ENCODE measurements around the gene TRIM23.

TRIM23 gene

DNA sequence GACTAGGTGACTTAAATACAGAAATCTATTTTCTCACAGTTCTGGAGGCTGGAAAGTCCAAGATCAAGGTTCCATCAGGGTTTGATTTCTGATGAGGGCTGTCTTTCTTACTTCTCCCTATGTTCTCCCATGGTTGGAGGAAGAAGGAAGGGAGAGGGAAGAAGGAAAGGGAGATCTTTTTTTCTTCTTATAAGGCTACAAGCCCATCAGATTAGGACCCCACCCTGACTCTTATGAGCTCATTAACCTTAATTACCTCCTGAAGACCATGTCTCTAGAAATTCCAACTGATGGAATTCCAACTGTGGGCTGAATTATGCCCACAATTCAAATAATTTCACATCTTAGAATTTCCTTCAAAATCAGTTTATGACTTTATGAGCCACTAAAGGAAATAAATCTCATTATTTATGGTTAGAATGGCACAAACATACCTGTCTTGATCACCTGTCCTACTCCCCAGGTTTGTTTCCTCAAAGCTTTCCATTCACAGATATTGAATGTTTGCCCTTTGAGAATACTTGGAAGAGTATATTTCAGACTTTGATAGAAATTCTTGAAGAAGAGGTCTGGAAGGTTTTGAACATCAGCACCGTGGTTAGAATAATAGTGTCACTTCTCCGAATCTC is 53.4 kb downstream of the TRIM23 start:
- H3K79me2 ChIP-seq, result peaks cover 5% of the 10 kb centered on the region
- H3K36me3 ChIP-seq (ENCODE audit: control insufficient read depth, insufficient read depth, low read length), result no peaks in the 10 kb centered on the region
- H3K4me1 ChIP-seq, result no peaks in the 10 kb centered on the region
- no peaks in the 10 kb centered on the region for H3K9me3 ChIP-seq (ENCODE audit: control insufficient read depth, low read length)
- no peak overlapping the region for H2AFZ ChIP-seq
- no peak overlapping the region for H3K27ac ChIP-seq
- no peak overlapping the region for H3K9ac ChIP-seq
- H3K4me2 ChIP-seq (ENCODE audit: low read length), result no peak overlapping the region
- H3K27me3 ChIP-seq (ENCODE audit: control insufficient read depth, insufficient read depth, low read length), result no peaks in the 10 kb centered on the region
- H3K4me3 ChIP-seq (ENCODE audit: low read depth, low read length), result no peak overlapping the region
- no peak for TF ChIP-seq CTCF (IDR thresholded peaks at IDR 0.05)

DNA sequence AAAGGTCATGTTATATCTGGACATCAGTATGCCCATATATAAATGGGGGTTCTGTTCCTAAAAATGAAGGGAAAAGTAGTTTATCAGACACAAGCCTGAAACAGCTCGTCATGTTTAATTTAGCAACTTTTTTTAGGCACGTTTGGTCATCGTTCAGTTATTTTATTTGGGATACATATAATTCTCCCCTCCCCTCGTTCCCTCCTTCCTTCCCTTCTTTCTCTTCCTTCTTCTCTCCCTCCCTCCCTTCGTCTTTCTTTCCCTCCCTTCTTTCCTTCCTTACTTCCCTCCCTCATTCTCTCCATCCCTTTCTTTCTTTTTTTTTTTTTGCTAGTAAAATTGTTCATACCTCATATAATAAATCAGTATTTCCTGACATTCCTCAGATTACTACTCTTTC is 57.6 kb downstream of the TRIM23 start:
- no peak for TF ChIP-seq CTCF (IDR thresholded peaks at IDR 0.05)
- H3K36me3 ChIP-seq (ENCODE audit: control insufficient read depth, insufficient read depth, low read length), result no peaks in the 10 kb centered on the region

DNA sequence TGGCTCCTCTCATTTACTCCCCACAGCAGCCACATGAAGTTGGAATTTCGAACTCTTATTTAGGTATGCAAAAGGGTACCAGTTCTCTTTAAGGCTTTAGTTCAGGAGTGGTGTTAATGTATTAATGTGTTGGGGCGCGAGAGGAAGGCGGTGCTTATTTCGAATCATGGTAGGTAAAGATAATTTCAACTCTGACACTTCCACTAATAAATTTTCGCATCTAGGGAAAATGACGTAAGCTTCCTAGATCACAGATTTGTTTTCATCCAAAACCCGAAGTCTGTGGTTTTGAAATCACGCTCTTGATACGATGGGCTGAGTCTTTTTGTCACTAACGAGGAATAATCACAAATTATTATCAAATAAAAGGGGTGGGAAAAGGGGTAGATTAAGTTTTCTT is 60.4 kb downstream of the TRIM23 start:
- no peak overlapping the region for H3K9ac ChIP-seq
- peaks cover 7% of the 10 kb centered on the region for H3K79me2 ChIP-seq
- TF ChIP-seq CTCF (IDR thresholded peaks at IDR 0.05), result no peak
- no peaks in the 10 kb centered on the region for H3K27me3 ChIP-seq (ENCODE audit: control insufficient read depth, insufficient read depth, low read length)
- H3K4me2 ChIP-seq (ENCODE audit: low read length), result peak overlapping the region; percentile 100
- H3K36me3 ChIP-seq (ENCODE audit: control insufficient read depth, insufficient read depth, low read length), result no peaks in the 10 kb centered on the region
- H3K4me3 ChIP-seq (ENCODE audit: low read depth, low read length), result peak overlapping the region; percentile 93
- peak overlapping the region; percentile 88 for H2AFZ ChIP-seq
- no peaks in the 10 kb centered on the region for H3K9me3 ChIP-seq (ENCODE audit: control insufficient read depth, low read length)
- no peaks in the 10 kb centered on the region for H3K4me1 ChIP-seq
- H3K27ac ChIP-seq, result peak overlapping the region; percentile 88

More for the DNA sequence above, 57.6 kb downstream of the TRIM23 start:
- Histone ChIP-seq H3K27ac (no peak overlapping the region), H2AFZ (no peak overlapping the region), H3K4me2 (ENCODE audit: low read length) (no peak overlapping the region), H3K4me3 (ENCODE audit: low read depth, low read length) (no peak overlapping the region), H3K9me3 (ENCODE audit: control insufficient read depth, low read length) (no peaks in the 10 kb centered on the region), H3K79me2 (peaks cover 7% of the 10 kb centered on the region), H3K27me3 (ENCODE audit: control insufficient read depth, insufficient read depth, low read length) (no peaks in the 10 kb centered on the region), H3K4me1 (no peaks in the 10 kb centered on the region), H3K9ac (no peak overlapping the region)

DNA sequence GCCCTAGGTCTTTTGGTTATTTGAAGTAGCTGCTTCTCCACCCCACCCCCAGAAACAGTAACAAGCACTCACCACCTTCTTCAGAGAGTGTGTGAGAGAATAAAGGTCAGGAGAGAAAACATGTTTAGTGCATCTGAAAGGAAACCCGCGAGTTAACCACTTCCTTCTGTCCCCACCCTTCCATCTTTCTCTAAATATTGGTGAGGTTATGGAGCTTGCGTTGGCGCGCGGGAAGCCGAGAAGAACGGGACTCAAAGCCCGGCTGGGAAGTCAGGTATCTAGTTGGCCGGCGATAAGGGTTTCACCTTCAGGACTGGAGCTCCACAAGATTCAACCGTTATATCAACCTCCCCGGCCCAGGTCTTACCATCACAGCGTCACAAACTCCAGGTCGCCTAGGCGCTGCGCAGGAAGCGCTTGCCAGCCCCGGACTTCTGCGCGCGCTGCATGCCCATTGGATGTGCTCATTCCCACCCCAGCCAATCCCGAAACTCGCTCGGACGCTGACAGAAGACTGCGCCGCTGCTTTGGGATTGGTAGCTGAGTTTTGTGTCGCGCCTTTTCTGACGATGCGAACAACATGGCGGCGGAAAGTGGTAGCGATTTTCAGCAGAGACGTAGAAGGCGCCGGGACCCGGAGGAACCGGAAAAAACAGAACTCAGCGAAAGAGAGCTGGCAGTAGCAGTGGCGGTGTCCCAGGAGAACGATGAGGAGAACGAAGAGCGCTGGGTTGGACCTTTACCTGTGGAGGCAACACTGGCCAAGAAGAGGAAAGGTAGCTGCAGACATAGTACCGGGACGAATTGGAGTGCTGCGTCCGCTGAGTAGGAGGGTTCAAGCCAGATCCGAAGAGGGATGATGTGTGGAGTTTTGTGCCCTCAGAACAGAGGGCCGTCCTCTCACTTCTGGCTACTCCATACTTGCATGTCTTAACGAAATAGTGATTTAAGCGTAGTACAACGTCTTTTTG is 61.1 kb downstream of the TRIM23 start, which contains the start of the genes CENPK and PPWD1:
Gene CENPK, minus strand, starts transcription at position 438 of the 971 bp plus-strand sequence. CDS start 8,261 bp downstream, outside the sequence.
Gene PPWD1, plus strand, starts transcription at position 566 of the 971 bp plus-strand sequence. Its CDS starts 15 bp downstream, at position 581.
- no peak for TF ChIP-seq CTCF (IDR thresholded peaks at IDR 0.05)
- no peaks in the 10 kb centered on the region for H3K27me3 ChIP-seq (ENCODE audit: control insufficient read depth, insufficient read depth, low read length)
- no peaks in the 10 kb centered on the region for H3K36me3 ChIP-seq (ENCODE audit: control insufficient read depth, insufficient read depth, low read length)
- H3K27ac ChIP-seq, result peak within 1 kb of the TSS; percentile 88
- peak within 1 kb of the TSS; percentile 93 for H3K4me3 ChIP-seq (ENCODE audit: low read depth, low read length)
- no peaks in the 10 kb centered on the region for H3K4me1 ChIP-seq
- H3K79me2 ChIP-seq, result peaks cover 7% of the 10 kb centered on the region
- H3K4me2 ChIP-seq (ENCODE audit: low read length), result peak within 1 kb of the TSS; percentile 100
- H2AFZ ChIP-seq, result peak within 1 kb of the TSS; percentile 88
- no peak within 1 kb of the TSS for H3K9ac ChIP-seq
- no peaks in the 10 kb centered on the region for H3K9me3 ChIP-seq (ENCODE audit: control insufficient read depth, low read length)
